Astrocyte of the spinal cord (primary cell): ENCODE measurements around the gene GSG1L.

ENCODE experiments used
- DNase-seq: peaks from one replicate; pipeline ENCODE4 v3.0.0; 2011; ENCODE audit warnings: low read depth, low spot score
- H3K4me3 ChIP-seq: 2 replicates; pipeline ENCODE4 v1.5.1; 2011; ENCODE audit warnings: low read depth, mild to moderate bottlenecking, low read length, moderate library complexity
- in situ Hi-C: cut with HindIII; loops from 2 replicates; pipeline ENCODE4 v1.10.0; 2017; ENCODE audit warnings: low sequenced_read_pairs
- TF ChIP-seq, protein P1 (sequence below): IDR thresholded peaks from 2 replicates; pipeline ENCODE4 v1.5.1; 2012; ENCODE audit warnings: low read depth, mild to moderate bottlenecking, low read length, inconsistent platforms

The GSG1L gene

GRCh38 chr16:28081391-28081968 lies 18.0 kb upstream of the GSG1L start:
- in situ Hi-C loops = no loop called here
- no peak for DNase-seq
- no peak overlapping the region for H3K4me3 ChIP-seq
- TF ChIP-seq, protein P1, sequence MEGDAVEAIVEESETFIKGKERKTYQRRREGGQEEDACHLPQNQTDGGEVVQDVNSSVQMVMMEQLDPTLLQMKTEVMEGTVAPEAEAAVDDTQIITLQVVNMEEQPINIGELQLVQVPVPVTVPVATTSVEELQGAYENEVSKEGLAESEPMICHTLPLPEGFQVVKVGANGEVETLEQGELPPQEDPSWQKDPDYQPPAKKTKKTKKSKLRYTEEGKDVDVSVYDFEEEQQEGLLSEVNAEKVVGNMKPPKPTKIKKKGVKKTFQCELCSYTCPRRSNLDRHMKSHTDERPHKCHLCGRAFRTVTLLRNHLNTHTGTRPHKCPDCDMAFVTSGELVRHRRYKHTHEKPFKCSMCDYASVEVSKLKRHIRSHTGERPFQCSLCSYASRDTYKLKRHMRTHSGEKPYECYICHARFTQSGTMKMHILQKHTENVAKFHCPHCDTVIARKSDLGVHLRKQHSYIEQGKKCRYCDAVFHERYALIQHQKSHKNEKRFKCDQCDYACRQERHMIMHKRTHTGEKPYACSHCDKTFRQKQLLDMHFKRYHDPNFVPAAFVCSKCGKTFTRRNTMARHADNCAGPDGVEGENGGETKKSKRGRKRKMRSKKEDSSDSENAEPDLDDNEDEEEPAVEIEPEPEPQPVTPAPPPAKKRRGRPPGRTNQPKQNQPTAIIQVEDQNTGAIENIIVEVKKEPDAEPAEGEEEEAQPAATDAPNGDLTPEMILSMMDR = no peak

DNA sequence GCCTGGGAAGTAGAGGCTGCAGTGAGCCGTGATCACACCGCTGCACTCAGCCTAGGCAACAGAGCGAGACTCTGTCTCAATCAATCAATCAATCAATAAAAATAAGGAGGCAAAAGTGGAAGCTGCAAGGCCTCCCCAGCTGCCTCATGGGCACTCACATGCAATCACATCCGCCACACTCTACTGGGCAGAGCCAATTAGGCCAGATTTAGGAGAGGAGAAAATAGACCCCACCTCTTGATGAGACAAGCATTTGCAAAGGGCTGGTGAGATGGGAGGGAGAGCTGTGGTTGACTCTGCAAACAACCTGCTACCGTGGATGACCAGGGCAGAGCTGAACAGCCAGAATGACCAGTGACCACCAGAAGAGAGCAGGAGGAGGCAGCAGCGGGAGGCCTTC lies 14.7 kb upstream of the GSG1L start:
- TF ChIP-seq, protein P1 = no peak
- H3K4me3 ChIP-seq = no peak overlapping the region
- in situ Hi-C loops = no loop called here
- no peak for DNase-seq

DNA sequence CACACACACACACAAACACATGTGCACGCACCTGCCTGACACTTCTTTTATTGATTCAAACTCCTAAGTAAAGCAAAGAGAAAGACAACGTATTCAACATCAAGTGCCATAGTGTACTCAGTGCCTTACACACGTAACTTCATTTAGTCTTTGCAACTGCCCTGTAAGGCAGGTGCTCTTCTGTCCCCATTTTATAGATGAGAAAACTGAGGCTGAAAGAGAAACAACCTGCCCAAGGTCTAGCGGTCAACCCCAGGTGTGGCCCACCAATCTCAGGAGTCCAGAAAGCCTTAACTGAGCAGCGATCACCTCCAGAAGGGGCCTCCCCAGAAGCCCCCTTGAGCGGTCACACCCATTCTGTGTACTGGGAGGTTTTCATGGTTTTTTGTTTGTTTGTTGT lies 10.3 kb upstream of the GSG1L start:
- DNase-seq = no peak
- TF ChIP-seq, protein P1 = no peak
- no peak overlapping the region for H3K4me3 ChIP-seq
- in situ Hi-C loops = no loop called here

- TF ChIP-seq, protein P1 = no peak
- DNase-seq = no peak
- in situ Hi-C loops = no loop called here
- H3K4me3 ChIP-seq = no peak overlapping the region
Observed at GRCh38 chr16:28072087-28072486, 8.6 kb upstream of the GSG1L start.

- TF ChIP-seq, protein P1 = no peak
- in situ Hi-C loops = no loop called here
- no peak for DNase-seq
- H3K4me3 ChIP-seq = no peak overlapping the region
Observed at GRCh38 chr16:28069971-28070794, 6.7 kb upstream of the GSG1L start.

DNA sequence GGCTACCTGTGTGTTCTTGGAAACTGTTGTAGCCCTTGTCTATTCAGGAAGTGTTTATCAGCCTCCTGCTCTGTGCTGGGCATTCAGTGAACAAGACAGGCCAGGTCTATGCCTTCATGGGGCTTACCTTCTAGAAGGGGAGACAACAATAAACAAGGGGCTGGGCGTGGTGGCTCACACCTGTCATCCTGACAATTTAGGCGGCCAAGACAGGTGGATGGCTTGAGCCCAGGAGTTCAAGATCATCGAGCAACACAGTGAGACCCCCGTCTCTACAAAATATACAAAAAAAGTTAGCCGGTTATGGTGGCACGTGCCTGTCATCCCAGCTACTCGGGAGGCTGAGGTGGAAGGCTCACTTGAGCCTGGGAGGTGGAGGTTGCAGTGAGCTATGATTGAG lies 5.5 kb upstream of the GSG1L start:
- no peak for DNase-seq
- in situ Hi-C loops = no loop called here
- TF ChIP-seq, protein P1 = no peak
- H3K4me3 ChIP-seq = no peak overlapping the region
